ENCODE results near the gene SFXN3. TPM values are rescaled to one million over a fixed set of nuclear protein-coding genes. Genes with fewer than 3 reads are reported as not detected.

Gene SFXN3
- total and polyA plus RNA-seq, 2 experiments from 2014 or later: 0.68 to 3.8 TPM

- TF ChIP-seq ZNF462 (CRISPR knock-in tag; IDR thresholded peaks at IDR 0.05) (no peak), JUNB (IDR thresholded peaks at IDR 0.05; ENCODE audit: unreplicated experiment) (no peak), NANOG (IDR thresholded peaks at IDR 0.05; ENCODE audit: borderline replicate concordance) (no peak)
These were observed 39.1 kb downstream of the SFXN3 start (continued) for GRCh38 chr10:101070098-101070497.

- Histone ChIP-seq H3K27ac (ENCODE audit: low read depth) (no peak overlapping the region), H3F3A (replicated peaks; ENCODE audit: low read depth) (no peaks in the 10 kb centered on the region), H3K4me3 (no peak overlapping the region), H3K36me3 (ENCODE audit: insufficient read depth) (no peaks in the 10 kb centered on the region), H3K4me2 (no peak overlapping the region), H3K4me1 (ENCODE audit: insufficient read depth) (peaks cover 10% of the 10 kb centered on the region), H3K27me3 (ENCODE audit: insufficient read depth) (peaks cover 87% of the 10 kb centered on the region), H2AFZ (no peak overlapping the region), H3K9me2 (ENCODE audit: insufficient read depth) (no peaks in the 10 kb centered on the region), H3K79me2 (replicated peaks; ENCODE audit: insufficient read depth) (no peaks in the 10 kb centered on the region), H4K20me1 (replicated peaks; ENCODE audit: insufficient read depth) (no peaks in the 10 kb centered on the region; the same call in 1 of the 2 replicates)
- DNase-seq (ENCODE audit: low spot score): no peak
- no peak overlapping the region for H3K27ac Mint-ChIP-seq
- peaks cover 38% of the 10 kb centered on the region for H3K4me1 Mint-ChIP-seq
- peaks cover 65% of the 10 kb centered on the region for H3K27me3 Mint-ChIP-seq (ENCODE audit: insufficient read depth, low read depth, poor library complexity)
- no peak for TF ChIP-seq EZH2 (IDR thresholded peaks at IDR 0.05; ENCODE audit: low read depth, unreplicated experiment)
- H3K9me3 Mint-ChIP-seq: no peaks in the 10 kb centered on the region; the same call in 2 of the 3 replicates
- H3K36me3 Mint-ChIP-seq (ENCODE audit: low read depth): no peaks in the 10 kb centered on the region
- no peak overlapping the region for H3K4me3 Mint-ChIP-seq
- ATAC-seq: no peak
These were observed 40.3 kb downstream of the SFXN3 start for GRCh38 chr10:101071267-101071884.
